GM21360 (cell line): ENCODE data around the gene ADD2.
"Not testable (repeated sequence)": the region's sequence is repeated elsewhere in the genome, so short reads cannot be mapped to it uniquely, and the experiment has no call there.

ENCODE experiments used
- ATAC-seq: cut with Tn5 transposase; IDR thresholded peaks from one replicate; pipeline ENCODE4 v1.9.1; 2021; ENCODE audit warnings: mild to moderate bottlenecking, moderate library complexity; ENCODE audit not compliant: unreplicated experiment

Gene ADD2

DNA sequence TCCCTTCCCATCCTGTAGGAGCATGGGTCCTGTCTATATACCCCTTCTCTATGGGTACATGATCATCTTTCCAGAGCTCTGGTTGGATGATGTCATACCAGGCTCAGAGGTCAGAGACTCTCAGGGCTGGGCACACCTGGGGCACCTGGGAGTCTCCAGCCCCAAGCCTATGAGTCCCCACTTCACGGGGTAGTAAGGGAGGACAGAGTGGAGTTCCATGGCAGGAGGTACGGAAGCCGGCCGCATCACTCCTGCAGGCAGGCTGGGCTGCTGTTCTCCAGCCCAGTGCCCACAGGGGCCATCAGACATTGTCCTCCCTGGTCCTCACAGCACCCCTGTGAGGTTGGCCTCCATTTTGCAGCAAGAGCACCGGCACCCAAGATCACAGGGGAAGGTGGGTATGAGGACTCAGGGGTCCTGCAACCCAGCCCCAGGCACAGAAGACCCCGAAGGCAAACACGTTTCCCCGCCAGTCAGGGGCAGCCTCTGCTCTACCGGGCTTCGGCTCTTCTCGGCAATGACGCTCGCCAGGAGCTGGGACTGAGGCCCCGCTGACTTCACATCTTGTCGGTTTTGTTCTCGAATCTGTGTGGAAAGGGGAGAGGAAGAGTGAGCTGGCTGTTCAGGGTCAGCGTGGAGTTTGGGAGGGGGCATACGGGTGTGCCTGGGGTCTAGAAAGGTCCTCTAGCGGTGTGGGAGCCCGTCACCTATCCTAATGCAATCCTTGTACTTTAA, 91.5 kb downstream of the ADD2 start:
- ATAC-seq, result no peak

DNA sequence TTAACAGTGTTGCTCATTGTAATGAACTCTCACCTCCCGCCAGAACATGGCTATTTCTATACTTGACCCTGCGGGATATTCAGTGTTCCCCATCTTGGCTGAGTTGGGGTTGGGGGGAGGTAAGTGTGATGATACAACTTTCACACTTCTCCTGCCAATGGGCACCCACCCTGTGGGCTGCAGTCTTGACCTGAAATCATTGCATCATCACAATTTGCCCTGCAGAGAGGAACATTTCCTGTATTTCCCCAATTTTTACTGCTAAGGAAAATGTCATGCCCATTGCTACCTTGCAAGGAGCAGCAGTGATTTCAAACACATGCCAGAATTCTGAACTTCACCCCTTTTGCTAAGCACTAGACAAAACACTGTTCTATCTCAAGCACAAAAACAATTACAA, 92.1 kb downstream of the ADD2 start:
- ATAC-seq, result no peak

DNA sequence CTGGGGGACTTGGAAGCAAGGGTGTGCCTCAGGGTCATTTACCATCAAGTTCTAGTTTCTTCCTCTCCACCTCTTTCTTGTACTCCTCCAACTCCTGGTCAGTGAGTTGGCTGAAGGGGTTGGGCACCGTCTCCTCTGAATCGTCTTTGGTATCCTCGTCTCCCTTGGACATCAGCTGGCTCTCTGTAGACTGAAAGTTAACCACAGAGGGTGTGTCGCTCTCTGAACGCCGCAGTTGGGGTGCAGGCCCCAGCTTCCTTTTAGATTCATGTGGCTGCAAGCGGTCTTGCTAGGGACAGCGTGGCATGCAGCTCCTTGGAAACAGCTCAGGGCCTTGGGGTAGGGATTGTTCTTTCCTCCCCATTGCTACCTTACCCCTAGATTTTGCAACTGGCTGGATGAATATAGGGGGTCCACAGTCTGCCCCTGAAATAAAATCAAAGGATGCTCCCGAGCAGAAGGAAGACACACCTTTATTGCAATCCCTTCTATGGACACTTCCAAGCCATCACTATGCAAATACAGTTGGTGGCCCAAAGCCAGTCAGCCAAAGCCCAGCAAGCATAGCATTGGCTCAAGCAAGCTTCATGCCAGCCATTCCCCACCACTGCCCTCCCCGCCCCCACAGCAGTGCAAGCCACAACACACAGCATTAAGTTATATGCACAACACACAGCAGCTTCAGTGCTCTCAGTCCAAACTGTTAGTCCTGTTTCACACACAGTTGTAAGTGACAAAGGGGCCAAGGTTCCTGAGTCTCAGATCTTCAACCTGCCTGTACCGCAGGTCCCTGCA, 93.2 kb downstream of the ADD2 start:
- ATAC-seq, result no peak

DNA sequence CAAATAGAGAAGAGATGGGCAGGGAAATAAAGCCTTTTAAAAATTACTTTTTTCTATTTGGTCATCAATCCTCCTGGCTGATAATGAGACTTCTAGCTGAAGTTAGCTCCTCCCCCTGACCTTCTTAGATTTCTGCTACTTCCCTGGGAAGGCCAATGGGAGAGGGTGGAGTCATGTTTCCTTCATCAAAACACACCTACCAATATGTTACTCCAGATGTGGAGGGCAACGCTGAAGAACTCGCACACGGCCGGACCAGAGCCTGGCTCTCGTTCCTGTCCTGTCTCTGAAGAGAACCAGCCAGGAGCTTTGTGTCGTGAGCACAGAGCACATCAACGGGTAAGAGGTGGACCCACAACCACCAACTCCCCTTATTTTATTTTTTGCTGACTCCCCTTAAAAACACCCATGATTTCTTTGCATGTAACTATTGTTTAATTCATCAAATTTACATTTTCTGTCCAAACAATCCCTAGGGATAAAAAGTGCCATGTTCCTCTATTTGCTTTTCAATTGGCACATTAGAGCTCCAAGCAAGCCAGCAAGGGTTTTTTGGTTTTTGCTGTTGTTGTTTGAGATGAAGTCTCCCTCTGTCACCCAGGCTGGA, 94.9 kb downstream of the ADD2 start:
- ATAC-seq, result no peak

DNA sequence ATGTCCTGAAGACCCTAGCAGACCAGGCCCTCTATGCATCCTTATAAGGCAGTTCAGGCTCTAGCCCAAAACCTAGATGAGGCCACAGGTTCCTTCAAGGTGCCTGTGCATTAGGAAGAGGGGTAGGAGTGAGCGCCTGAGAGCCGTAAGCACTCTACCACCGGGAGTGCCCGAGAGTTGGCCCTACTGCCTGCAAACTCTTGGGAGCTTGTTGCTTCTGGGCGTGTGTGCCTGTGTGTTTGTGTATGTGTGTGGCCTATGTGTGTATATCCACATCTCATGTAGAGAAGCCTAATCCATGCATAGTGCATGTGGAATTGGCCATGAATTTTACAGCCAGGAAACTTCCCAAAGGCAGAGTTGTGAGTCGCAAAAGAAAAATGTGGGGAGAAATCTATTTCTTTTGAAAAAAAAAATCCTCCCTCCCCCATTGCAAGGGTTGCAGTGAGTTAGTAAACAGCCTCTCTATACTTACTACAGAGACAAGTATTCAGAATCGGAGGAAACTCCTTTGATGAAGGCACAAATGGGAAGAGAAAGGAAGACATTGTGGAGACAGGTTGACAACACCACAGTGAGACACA, 96.8 kb downstream of the ADD2 start:
- ATAC-seq, result no peak

DNA sequence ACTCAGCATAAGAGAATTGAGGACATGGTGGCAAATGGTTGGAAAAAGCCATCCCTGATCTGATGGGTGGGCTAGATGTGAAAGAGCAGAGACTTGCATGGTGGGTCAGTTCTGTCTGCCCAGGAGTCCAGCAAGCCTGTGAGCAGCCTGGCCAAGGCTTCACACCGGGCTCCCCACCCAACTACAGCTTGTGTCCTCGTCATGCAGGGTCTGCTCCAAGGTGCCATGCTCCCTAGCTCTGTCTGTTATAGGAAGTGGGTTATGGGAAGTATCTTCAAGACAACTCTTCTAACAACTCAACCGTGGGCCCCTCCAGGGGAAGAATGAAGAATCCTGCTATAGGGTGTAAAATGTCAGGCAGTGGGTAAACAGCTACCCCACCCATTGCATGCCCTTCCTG, 97.4 kb downstream of the ADD2 start:
- ATAC-seq, result no peak

DNA sequence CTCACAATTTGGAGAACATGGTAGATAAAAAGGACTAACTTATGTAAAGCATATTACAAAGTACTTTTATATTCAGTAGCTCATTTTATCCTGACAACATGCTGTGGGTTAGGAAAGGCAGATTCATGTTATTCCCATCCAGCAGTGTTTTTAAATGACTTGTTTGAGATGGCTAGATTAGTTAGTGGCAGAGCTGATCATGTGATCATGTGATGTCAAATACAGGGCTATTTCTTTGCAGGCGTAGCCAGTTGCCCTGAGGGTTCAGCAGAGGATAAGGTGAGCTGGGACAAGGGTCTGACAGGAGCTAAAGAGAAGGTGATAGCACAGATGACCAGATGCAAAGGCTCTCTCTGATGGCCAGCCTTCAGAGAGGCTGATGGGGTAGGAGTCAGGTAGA, 97.8 kb downstream of the ADD2 start:
- no peak for ATAC-seq

DNA sequence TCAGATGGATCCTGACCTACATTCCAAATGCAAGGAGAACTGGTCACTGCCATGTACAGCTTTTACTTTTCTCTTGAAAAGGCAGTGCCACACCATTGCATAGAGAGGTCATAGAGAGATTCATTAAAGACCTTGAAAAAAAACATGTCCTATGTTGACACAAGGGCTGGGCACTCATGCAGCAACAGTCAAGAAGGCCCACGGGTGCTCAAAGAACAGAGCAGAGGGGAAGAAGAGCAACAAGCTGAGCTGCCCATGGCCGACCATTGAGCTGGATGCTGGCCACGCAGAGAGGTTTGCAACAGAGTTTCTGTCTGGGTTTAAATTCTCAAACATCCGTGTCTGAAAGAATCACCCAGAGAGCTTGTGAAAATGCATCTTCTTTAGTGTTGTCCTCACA, 99.1 kb downstream of the ADD2 start:
- ATAC-seq, result no peak

DNA sequence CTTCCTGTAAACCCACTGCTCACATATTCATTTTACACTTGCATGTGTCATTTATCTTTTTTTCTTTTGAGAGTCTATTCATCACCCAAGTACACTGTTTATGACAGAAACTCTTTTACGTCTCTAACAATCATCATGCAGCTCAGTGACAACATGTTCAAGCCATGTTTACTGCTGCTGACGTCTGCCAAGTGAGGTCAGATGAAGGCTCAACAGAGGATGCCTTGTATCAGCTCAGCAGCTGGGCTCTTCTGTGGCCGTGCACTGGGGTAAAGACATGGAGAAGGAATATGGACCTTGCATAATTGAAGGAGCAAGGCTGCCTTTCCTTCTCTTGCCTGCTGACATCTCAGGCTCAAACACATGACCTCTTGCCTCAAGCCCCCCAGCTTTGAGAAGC, 99.6 kb downstream of the ADD2 start:
- ATAC-seq, result no peak

DNA sequence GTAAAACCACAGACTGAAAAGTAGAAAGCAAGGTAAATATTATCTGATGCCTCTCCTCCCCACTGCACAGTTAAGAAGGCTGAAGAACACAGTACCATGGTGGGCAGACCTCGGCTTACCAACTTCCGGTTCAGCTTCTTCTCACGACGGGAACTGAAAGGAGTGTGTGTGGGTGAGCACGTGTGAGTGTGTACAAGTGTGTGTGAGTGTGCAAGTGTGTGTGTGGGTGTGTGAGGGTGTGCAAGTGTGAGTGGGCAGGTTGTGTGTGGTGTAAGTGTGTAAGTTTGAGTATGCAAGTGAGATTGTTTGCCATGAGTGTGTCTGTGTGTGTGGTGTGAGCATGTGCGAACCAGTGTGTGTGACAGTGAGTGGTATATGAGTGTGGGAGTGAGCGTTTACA, 103.5 kb downstream of the ADD2 start:
- ATAC-seq, result no peak

DNA sequence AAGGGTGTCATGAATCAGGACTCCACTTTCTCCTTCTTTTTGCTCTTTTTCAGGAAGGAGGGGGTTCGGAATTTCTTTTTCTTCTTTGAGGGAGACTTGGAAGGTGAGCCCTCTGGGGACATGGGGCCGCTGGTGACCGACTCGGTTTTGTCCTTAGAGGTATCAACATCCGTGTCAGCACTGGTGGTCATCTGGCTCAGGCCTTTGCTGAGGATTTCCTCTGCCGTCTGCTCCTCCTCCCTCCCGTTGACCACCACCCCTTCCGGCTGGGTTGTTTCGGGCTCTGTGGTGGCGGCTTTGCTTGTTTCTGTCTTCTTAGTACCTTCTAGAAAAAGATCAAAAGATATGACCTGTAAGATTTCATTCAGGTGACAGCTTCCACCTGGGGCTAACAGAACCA, 104.6 kb downstream of the ADD2 start:
- ATAC-seq, result no peak

DNA sequence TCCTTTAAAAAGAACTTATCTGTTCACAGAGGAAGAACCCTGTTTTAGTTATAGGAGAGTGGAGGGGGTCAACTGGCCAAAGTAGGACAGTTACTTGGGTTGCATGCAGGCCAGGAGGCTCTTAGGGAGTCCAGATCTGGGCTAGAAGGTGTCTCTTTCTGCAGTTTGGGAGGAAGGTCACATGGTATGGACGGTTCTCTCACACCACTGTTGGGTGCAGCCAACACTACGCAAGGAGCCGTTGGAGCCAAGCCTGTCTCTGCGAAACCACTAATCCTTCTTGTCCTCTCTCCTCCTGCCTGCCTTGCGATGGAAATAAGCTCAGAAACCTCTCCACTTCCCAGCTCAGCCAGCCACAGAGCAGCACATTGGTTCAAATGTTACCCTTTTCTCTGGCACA, 108.4 kb downstream of the ADD2 start:
- ATAC-seq, result no peak

DNA sequence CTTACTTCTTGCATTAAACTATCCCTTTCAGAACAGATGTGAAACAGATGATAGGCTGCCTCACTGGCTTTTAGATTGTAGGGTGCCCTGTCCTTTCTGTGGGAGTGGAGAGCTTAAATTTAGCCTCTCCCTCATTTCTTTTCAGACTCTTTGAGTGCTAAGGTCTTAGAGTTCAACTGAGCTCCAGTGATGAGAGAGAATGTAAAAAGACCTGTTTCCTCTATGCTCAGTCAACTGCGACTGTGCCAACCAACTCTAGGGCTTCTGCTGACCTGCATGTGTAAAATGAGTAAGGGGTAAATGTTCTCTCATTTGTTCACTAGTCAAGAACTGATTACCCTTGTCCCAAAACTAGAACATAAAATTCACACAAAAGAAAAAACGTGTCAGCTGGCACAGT, 109.5 kb downstream of the ADD2 start:
- ATAC-seq, result no peak

DNA sequence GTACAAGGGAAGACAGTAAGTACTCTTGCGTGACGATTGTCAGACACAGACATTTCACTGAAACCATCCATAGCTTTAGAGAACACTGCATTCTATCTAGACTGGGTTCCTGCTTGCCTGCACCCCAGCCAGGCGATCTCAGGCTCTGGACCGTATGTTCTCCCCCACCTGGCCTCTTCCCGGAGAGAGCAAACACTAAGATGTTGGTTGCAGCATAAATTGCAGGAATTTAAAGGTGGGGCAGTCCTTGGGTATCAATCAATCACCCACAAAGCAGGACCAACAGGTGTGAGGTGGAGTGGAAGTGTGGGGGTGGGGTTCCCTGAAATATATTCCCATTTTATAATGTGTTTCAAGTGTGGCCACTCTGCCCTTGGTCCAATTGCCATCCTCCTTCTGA, 110.8 kb downstream of the ADD2 start:
- ATAC-seq, result no peak

DNA sequence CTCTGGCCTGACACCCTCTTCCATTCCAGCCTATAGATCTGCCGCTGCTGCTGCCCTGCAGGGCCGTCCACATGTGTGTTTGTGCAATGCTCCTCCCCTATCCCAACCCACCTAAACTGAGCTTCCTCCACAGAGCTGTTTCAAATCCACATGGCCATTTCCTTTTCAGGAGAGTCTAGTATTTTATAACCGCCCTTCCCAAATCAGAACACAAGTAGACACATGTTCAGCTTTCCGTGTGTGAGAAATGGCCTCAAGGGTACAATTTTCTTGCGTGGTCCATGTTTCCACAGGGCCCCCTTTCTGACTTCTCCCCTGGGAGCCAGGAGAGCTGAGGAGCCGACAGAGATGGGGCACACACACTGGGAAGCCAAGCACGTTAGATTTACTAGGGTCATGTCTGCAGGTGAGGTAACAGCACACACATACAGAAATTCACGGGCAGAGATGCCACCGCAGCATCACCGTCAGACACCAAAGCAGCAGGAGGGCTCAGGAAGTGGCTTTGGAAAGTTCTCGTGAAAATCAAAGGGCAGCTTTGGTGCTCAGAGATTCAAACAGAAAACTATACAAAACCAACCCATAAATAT, 111.5 kb downstream of the ADD2 start:
- no peak for ATAC-seq

DNA sequence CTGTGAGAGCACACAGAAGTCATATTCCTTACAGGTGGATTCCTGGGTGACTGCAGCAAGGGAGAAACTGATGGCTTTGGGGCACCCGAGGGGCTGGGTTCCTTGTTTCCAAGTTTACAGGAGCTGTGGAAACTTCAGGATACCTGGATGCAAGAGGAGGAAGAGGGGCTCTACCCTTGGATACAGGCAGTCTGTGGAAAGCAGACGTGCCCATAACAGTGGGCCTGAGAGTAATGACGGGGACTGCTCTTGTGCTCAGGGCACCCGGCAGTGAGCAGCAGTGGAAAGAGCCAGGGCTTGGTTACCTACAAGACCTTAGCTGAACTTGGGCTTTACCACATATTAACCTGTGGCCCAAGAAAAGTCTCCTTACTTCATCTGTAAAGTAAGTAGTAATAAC, 112.2 kb downstream of the ADD2 start:
- no peak for ATAC-seq

DNA sequence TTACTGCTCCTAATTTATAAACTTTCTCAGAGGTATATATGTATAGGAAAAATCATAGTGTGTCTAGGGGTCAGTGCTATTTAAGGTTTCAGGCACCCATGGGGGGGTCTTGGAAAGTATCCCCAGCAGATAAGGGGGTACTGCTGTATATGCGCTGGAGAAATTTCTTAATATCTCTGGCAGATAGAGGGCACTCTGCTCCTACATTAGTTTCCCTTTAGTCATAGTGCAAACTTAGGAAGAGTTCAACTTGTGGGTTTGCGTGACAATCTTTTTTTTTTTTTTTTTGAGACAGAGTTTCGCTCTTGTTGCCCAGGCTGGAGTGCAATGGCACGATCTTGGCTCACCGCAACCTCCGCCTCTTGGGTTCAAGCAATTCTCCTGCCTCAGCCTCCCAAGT, 112.8 kb downstream of the ADD2 start:
- not testable (repeated sequence) for ATAC-seq

DNA sequence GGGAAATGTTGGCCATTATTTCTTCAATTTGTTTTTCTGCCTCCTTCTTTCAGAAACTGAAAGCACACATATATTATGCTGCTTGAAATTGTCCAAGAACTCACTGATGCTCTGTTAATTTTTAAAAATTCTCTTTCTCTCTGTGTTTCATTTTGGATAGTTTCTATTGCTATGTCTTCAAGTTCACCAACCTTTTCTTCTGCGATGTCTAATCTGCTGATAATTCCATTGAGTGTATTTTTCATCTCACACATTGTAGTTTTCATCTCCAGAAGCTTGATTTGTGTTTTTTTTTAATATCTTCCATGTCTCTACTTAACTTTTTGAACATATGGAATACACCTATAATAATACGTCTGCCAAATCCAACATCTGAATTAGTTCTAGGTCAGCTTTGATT, 116.3 kb downstream of the ADD2 start:
- ATAC-seq, result no peak

DNA sequence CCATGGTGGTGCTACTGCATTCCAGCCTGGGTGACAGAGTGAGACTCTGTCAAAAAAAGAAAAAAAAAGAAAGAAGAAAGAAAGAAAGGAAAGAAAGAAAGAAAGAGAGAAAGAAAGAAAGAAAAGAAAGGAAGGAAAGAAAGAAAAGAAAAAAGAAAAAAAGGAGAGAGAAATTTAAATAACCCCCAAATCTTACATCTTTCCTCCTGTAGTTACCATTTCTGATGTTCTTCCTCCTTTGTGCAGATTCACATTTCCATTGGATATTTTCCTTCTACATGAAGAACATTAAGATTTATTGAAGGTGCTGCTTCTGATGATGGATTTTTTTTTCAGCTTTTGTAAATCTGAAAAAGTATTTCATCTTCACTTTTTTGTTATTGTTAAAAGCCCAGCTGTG, 117.0 kb downstream of the ADD2 start:
- ATAC-seq, result no peak

DNA sequence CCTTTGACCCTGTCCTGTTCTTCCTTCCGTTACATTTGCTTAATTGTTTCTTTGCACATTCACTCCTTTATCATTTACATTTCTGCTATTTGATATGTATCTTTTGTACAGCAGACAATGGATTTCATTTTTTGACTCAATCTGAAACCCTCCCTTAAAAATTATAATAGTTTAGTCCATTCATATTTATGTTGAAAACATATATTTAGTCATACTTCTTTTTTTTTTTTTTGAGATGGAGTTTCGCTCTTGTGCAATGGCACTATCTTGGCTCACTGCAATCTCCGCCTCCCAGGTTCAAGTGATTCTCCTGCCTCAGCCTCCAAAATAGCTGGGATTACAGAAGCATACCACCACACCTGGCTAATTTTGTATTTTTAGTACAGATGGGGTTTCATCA, 119.0 kb downstream of the ADD2 start:
- no peak for ATAC-seq

DNA sequence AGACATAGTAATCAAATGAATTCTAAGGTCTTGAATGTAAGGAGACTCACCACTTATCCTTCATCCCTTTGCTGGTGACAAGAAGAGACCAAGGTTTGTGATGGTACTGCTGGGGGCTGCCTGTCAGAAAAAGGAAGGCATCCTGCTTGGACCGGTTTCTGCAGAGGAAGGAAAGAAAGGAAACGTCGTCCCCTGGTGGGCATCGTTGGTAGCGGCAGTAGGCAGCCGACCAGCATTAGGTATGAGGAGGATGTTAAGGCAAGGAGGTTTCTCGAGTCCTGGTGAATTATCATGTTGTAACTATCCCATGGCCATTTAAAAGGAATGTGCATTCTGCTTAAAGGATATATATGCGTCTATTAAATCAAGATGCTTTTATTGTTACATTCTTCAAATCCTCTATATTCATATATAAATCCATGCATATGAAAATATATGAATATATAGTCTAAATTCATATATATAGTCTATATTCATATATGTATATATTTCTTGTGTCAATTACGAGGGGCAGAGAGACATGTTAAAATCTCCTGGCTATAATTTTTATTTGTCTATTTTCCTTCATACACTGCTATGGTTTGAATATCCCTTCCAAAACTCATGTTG, 120.0 kb downstream of the ADD2 start:
- no peak for ATAC-seq
